BJ (cell line): ENCODE measurements around the gene NIPSNAP3A. TPM values are rescaled to one million over a fixed set of nuclear protein-coding genes. Genes with fewer than 3 reads are reported as not detected.
A peak's percentile ranks its signal among the peaks of the same experiment; 100 is the strongest.

Experiments
- CTCF ChIA-PET: fragments of 350-600 bp; formaldehyde crosslinking; extraction: SDS; loops from one replicate; lab custom pipeline; 2021; ENCODE audit warnings: antibody characterized with exemption, inconsistent platforms; lab: Yijun Ruan, JAX
- POLR2A ChIA-PET: fragments of 300-600 bp; sonication (Branson Sonifier 250); formaldehyde crosslinking; extraction: SDS; loops from one replicate; lab custom pipeline; 2021; ENCODE audit warnings: antibody characterized with exemption; lab: Charles Lee
- DNase-seq: peaks from one replicate; pipeline ENCODE4 v3.0.0-alpha.2; 2011; ENCODE audit warnings: low read depth
- H3K27me3 ChIP-seq: 2 replicates; pipeline ENCODE4 v1.6.0; 2011; ENCODE audit warnings: low read length; ENCODE audit not compliant: control insufficient read depth, insufficient read depth
- H3K36me3 ChIP-seq: 2 replicates; pipeline ENCODE4 v1.5.1; 2011; ENCODE audit warnings: low read length; ENCODE audit not compliant: control insufficient read depth, insufficient read depth
- H3K4me3 ChIP-seq: 2 replicates; pipeline ENCODE4 v1.5.1; 2011; ENCODE audit warnings: low read depth, mild to moderate bottlenecking, control low read depth, low read length
- polyA plus RNA-seq: library from polyadenylated mRNA; depleted of rRNA; stranded (reverse); fragments of >200 nt; gene quantifications from 2 replicates; pipeline ENCODE4 v1.2.3, GENCODE V29; 2011; rRNA removed
- TF ChIP-seq, protein P1 (sequence below): IDR thresholded peaks from 2 replicates; pipeline ENCODE4 v1.5.1; 2011; ENCODE audit warnings: low read depth, mild to moderate bottlenecking, control low read depth, inconsistent platforms, low read length, moderate library complexity; ENCODE audit not compliant: insufficient read depth

The NIPSNAP3A gene
- polyA plus RNA-seq, 1 experiment = 40.6 TPM

DNA sequence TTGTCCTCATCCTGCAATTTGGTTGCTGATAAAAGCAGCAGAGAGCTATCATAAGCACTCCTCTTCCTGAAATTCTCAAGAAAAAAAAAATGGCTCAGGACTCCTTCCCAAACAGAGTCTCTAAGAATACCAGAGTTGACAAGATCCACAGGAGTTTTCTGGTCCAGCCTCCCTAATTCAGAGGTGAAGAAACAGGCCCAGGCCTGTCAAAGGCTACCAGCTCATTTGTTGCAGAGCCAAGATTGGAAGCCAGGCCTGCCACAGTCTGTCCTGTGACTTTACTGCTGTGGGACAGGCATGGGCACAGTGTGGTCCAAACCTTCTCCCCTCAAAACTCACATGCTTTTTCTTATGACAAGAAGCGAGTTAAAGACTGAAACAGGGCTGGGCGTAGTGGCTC, 58.0 kb downstream of the NIPSNAP3A start:
- Histone ChIP-seq H3K36me3 (peaks cover 21% of the 10 kb centered on the region), H3K27me3 (no peaks in the 10 kb centered on the region), H3K4me3 (no peak overlapping the region)
- POLR2A ChIA-PET = no interaction called here
- no peak for DNase-seq
- CTCF ChIA-PET = interaction anchor here (0.6 to 2.0 kb wide), 2 partner anchors 58 to 78 kb away, joined by 3 to 8 read pairs; no protein-coding TSS in a partner anchor
- TF ChIP-seq, protein P1, sequence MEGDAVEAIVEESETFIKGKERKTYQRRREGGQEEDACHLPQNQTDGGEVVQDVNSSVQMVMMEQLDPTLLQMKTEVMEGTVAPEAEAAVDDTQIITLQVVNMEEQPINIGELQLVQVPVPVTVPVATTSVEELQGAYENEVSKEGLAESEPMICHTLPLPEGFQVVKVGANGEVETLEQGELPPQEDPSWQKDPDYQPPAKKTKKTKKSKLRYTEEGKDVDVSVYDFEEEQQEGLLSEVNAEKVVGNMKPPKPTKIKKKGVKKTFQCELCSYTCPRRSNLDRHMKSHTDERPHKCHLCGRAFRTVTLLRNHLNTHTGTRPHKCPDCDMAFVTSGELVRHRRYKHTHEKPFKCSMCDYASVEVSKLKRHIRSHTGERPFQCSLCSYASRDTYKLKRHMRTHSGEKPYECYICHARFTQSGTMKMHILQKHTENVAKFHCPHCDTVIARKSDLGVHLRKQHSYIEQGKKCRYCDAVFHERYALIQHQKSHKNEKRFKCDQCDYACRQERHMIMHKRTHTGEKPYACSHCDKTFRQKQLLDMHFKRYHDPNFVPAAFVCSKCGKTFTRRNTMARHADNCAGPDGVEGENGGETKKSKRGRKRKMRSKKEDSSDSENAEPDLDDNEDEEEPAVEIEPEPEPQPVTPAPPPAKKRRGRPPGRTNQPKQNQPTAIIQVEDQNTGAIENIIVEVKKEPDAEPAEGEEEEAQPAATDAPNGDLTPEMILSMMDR = no peak

DNA sequence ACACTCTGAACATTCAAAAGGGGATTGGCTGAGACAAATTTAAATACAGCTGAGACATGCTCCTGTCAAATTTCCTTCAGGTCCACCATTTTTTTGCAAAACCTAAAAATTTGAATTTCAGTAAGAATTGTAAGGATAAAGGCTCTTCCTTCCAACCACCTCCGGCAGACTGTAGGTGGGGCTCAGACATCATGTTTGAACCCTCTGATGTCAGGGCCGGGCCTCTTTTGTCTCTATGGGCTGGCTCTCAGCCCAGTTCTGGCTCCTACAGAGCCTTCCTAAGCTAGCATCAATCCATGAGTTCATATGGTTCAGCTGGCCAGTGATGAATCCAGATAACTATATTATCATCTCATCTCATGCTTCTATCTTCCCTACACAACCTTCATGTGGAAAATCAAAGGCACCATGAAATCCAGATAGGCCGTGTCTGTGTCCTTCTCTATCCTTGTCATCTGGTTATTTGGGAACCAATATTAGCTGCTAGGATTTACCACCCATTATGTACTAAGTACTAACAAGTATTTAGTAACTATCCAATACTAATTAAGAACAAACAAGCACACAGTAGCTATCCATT, 60.6 kb downstream of the NIPSNAP3A start:
- ChIA-PET CTCF (interaction anchor here (0.6 to 2.4 kb wide), 10 partner anchors 21 to 829 kb away, joined by 3 to 7 read pairs (median 3); no protein-coding TSS in a partner anchor), POLR2A (interaction anchor here (0.6 kb wide), 1 partner anchor 323 kb away, joined by 5 read pairs; no protein-coding TSS in a partner anchor)
- H3K36me3 ChIP-seq = peaks cover 14% of the 10 kb centered on the region

More for the DNA sequence above, 60.6 kb downstream of the NIPSNAP3A start:
- H3K27me3 ChIP-seq = no peaks in the 10 kb centered on the region
- no peak for DNase-seq
- TF ChIP-seq, protein P1 = peak; percentile 43
- no peak overlapping the region for H3K4me3 ChIP-seq

Other genes starting within 250 kb of the NIPSNAP3A start
- not detected in 2 replicates for gene OR13F1, start 243.4 kb upstream of the NIPSNAP3A start, polyA plus RNA-seq
- gene OR13C4, start 220.5 kb upstream of the NIPSNAP3A start, polyA plus RNA-seq = not detected in 2 replicates
- not detected in 2 replicates for gene OR13C3, start 210.8 kb upstream of the NIPSNAP3A start, polyA plus RNA-seq
- gene OR13C8, start 178.5 kb upstream of the NIPSNAP3A start, polyA plus RNA-seq = not detected in 2 replicates
- gene OR13C5, start 148.3 kb upstream of the NIPSNAP3A start, polyA plus RNA-seq = not detected in 2 replicates
- gene OR13C2, start 142.1 kb upstream of the NIPSNAP3A start, polyA plus RNA-seq = not detected in 2 replicates
- gene OR13C9, start 129.5 kb upstream of the NIPSNAP3A start, polyA plus RNA-seq = not detected in 2 replicates
- gene OR13D1, start 53.2 kb upstream of the NIPSNAP3A start, polyA plus RNA-seq = not detected in 2 replicates
- gene NIPSNAP3B, start 16.4 kb downstream of the NIPSNAP3A start, polyA plus RNA-seq = 0.75 and 0.96 TPM in 2 replicates
- gene ABCA1, start 180.5 kb downstream of the NIPSNAP3A start, polyA plus RNA-seq = 27.4 and 36.2 TPM in 2 replicates